ENCODE data around the gene UEVLD. TPM values are rescaled to one million over a fixed set of nuclear protein-coding genes. Genes with fewer than 3 reads are reported as not detected.

UEVLD gene
- total RNA-seq, 1 experiment from 2014 or later: 31.6 TPM

DNA sequence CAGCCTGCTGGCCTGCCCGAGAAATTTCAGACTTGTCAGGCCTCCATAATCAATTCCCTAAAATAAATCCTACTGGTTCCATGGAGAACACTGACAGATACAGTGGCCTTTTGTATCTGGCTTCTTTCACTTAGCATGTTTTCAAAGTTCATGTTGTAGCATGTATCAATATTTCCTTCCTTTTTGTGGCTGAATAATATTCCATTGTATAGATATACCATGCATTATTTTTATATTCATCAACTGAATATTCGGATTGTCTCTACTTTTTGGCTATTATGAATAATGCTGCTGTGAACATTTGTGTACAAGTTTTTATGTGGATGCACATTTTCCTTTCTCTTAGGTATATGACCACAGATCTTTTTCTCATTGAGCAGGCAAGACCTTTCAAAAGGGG, 35.2 kb upstream of the UEVLD start:
- H3K36me3 ChIP-seq (ENCODE audit: low read depth): no peaks in the 10 kb centered on the region
- ChIA-PET CTCF (no interaction called here), POLR2A (ENCODE audit: unreplicated experiment) (no interaction called here)
- no peak overlapping the region for H3K4me3 ChIP-seq
- H3K79me2 ChIP-seq (ENCODE audit: low read depth): peaks cover 98% of the 10 kb centered on the region
- no peak overlapping the region for H3K27ac ChIP-seq
- intact Hi-C loops (cut with micrococcal nuclease; ENCODE audit: unreplicated experiment): no loop called here
- H3K9me2 ChIP-seq (ENCODE audit: insufficient read depth): no peaks in the 10 kb centered on the region
- H3F3A ChIP-seq (ENCODE audit: insufficient read depth, low read depth): no peaks in the 10 kb centered on the region
- H2AFZ ChIP-seq: no peak overlapping the region
- no peak for TF ChIP-seq EZH2 (IDR thresholded peaks at IDR 0.05; ENCODE audit: low read depth)
- TF ChIP-seq, protein P1, sequence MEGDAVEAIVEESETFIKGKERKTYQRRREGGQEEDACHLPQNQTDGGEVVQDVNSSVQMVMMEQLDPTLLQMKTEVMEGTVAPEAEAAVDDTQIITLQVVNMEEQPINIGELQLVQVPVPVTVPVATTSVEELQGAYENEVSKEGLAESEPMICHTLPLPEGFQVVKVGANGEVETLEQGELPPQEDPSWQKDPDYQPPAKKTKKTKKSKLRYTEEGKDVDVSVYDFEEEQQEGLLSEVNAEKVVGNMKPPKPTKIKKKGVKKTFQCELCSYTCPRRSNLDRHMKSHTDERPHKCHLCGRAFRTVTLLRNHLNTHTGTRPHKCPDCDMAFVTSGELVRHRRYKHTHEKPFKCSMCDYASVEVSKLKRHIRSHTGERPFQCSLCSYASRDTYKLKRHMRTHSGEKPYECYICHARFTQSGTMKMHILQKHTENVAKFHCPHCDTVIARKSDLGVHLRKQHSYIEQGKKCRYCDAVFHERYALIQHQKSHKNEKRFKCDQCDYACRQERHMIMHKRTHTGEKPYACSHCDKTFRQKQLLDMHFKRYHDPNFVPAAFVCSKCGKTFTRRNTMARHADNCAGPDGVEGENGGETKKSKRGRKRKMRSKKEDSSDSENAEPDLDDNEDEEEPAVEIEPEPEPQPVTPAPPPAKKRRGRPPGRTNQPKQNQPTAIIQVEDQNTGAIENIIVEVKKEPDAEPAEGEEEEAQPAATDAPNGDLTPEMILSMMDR (conservative IDR thresholded peaks at IDR 0.05): no peak
- no TSS peak for BruUV-seq (replicated peaks)
- no peaks in the 10 kb centered on the region for H3K27me3 ChIP-seq (ENCODE audit: insufficient read depth, low read depth)
- peaks cover 54% of the 10 kb centered on the region for H4K20me1 ChIP-seq (ENCODE audit: insufficient read depth)
- no peak for DNase-seq
- H3K4me1 ChIP-seq (replicated peaks; ENCODE audit: insufficient read depth): no peaks in the 10 kb centered on the region
- no peak overlapping the region for H3K4me2 ChIP-seq
- no peaks in the 10 kb centered on the region for H3K9me3 ChIP-seq (ENCODE audit: insufficient read depth, low read depth)

DNA sequence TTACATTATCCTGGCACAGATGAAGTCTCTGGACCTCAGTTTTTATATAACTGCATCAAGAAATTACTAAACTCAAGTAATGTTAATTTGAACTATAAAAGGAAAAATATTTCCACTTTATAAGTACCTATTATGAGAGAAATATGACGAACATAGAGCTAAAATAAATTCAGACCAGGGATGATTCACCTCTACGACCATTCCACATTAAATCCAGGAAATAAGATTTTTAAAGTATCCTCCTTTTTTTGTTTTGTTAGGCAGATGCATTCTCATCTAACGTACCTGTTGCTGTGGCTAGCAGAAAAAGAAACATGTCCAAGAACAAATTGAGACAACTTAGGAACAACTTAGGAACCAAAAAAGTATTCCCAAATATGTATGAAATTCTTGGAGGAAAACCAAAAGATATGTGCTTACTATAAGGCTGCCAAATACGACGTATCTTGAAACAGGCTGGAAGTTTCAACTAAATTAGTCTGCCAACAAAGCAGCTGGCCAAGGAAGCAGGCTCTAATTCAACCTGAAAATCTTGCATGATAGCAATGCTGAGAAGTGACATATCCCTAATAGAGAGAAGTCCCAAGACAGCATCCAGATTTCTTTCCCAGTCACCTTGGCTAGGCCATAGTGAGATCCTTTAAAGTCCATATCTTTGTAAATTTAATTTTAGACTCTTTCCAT, 29.9 kb upstream of the UEVLD start:
- Histone ChIP-seq H3K4me2 (no peak overlapping the region), H3K27me3 (ENCODE audit: insufficient read depth, low read depth) (no peaks in the 10 kb centered on the region), H3K4me3 (no peak overlapping the region), H3K27ac (no peak overlapping the region), H3K4me1 (replicated peaks; ENCODE audit: insufficient read depth) (no peaks in the 10 kb centered on the region), H3K9me3 (ENCODE audit: insufficient read depth, low read depth) (no peaks in the 10 kb centered on the region), H4K20me1 (ENCODE audit: insufficient read depth) (peaks cover 46% of the 10 kb centered on the region), H3K79me2 (ENCODE audit: low read depth) (peaks cover 60% of the 10 kb centered on the region), H3K9me2 (ENCODE audit: insufficient read depth) (no peaks in the 10 kb centered on the region), H2AFZ (no peak overlapping the region), H3K36me3 (ENCODE audit: low read depth) (peaks cover 12% of the 10 kb centered on the region; the same call in 1 of the 2 replicates), H3F3A (ENCODE audit: insufficient read depth, low read depth) (no peaks in the 10 kb centered on the region)
- DNase-seq: no peak
- POLR2A ChIA-PET (ENCODE audit: unreplicated experiment): no interaction called here
- CTCF ChIA-PET: no interaction called here
- no TSS peak for BruUV-seq (replicated peaks)
- intact Hi-C loops (cut with micrococcal nuclease; ENCODE audit: unreplicated experiment): no loop called here
- TF ChIP-seq EZH2 (IDR thresholded peaks at IDR 0.05; ENCODE audit: low read depth): no peak

DNA sequence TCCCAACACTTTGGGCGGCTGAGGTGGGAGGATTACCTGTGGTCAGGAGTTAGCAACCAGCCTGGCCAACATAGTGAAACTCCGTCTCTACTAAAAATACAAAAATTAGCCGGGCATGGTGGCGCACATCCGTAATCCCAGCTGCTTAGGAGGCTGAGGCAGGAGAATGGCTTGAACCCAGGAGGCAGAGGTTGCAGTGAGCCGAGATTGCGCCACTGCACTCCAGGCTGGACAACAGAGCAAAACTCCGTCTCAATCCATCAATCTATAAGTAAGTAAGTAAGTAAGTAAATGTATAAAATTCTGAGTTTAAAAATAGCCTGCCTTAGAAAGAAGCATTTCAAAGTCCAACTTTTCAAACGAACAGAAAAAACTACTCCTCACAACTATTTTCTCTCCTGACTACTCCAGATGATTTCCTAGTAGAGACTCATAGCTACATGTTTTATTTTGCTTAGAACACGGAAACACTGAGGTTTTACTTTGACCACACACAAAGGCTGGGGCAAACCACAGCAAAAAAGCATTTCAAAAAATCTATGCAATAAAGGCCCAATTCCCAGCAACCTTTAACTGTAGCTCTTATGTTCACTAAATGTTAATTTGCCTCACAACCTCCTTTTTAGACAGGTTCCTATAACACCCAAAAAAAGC, 29.3 kb upstream of the UEVLD start:
- BruUV-seq (replicated peaks): no TSS peak
- peaks cover 53% of the 10 kb centered on the region for H3K79me2 ChIP-seq (ENCODE audit: low read depth)
- no peak overlapping the region for H3K4me2 ChIP-seq
- no peaks in the 10 kb centered on the region for H3K9me3 ChIP-seq (ENCODE audit: insufficient read depth, low read depth)
- TF ChIP-seq, protein P1 (conservative IDR thresholded peaks at IDR 0.05): no peak
- no peak for TF ChIP-seq EZH2 (IDR thresholded peaks at IDR 0.05; ENCODE audit: low read depth)
- no peaks in the 10 kb centered on the region for H3K4me1 ChIP-seq (replicated peaks; ENCODE audit: insufficient read depth)
- H2AFZ ChIP-seq: no peak overlapping the region
- no peak for DNase-seq
- ChIA-PET CTCF (no interaction called here), POLR2A (ENCODE audit: unreplicated experiment) (no interaction called here)
- H4K20me1 ChIP-seq (ENCODE audit: insufficient read depth): peaks cover 45% of the 10 kb centered on the region
- H3K36me3 ChIP-seq (ENCODE audit: low read depth): peaks cover 12% of the 10 kb centered on the region; the same call in 1 of the 2 replicates
- H3F3A ChIP-seq (ENCODE audit: insufficient read depth, low read depth): no peaks in the 10 kb centered on the region
- H3K27me3 ChIP-seq (ENCODE audit: insufficient read depth, low read depth): no peaks in the 10 kb centered on the region
- no peak overlapping the region for H3K4me3 ChIP-seq
- H3K9me2 ChIP-seq (ENCODE audit: insufficient read depth): no peaks in the 10 kb centered on the region
- no peak overlapping the region for H3K27ac ChIP-seq
- intact Hi-C loops (cut with micrococcal nuclease; ENCODE audit: unreplicated experiment): no loop called here

Data from PC-9 (cell line).